ENCODE measurements around the gene PHLPP1.

GRCh38 chr18:62788876-62789275 lies 73.5 kb downstream of the PHLPP1 start:
- TF ChIP-seq CTCF (IDR thresholded peaks at IDR 0.05; ENCODE audit: low read depth, low read length), result no peak
- no peak for TF ChIP-seq POLR2A (IDR thresholded peaks at IDR 0.05; ENCODE audit: extremely low read depth, insufficient read length)
- TF ChIP-seq MYC (IDR thresholded peaks at IDR 0.05; ENCODE audit: low read depth, low read length), result no peak

Measured in NB4 (cell line).